Common myeloid progenitor, CD34-positive (primary cell): ENCODE measurements around the gene ZNF169.
"Not testable (repeated sequence)": the region's sequence is repeated elsewhere in the genome, so short reads cannot be mapped to it uniquely, and the experiment has no call there.

Experiments
- CTCF ChIA-PET: fragments of 350-600 bp; sonication (Branson Sonifier 250); formaldehyde crosslinking; loops from one replicate; lab custom pipeline; 2021; ENCODE audit warnings: antibody characterized with exemption; lab: Charles Lee
- POLR2A ChIA-PET: fragments of 350-600 bp; sonication (Branson Sonifier 250); formaldehyde crosslinking; loops from one replicate; lab custom pipeline; 2021; ENCODE audit warnings: antibody characterized with exemption; lab: Charles Lee
- DNase-seq, 3 donors: peaks; one replicate each; pipeline versions ENCODE4 v3.0.0 to v3.0.0-alpha.2; 2013
- H3K27ac ChIP-seq, 2 experiments: 1 replicate in 1 of 2; 2 replicates in 1 of 2; pipeline ENCODE4 v1.7.0; 2013; ENCODE audit warnings: inconsistent platforms in 2 of 2, low read length in 2 of 2, mild to moderate bottlenecking in 2 of 2, low read depth in 1 of 2, moderate library complexity in 1 of 2; ENCODE audit not compliant: severe bottlenecking in 2 of 2, insufficient read depth in 1 of 2, poor library complexity in 1 of 2
- H3K27me3 ChIP-seq, 5 experiments: replicated peaks in 2 of 5; 1 replicate in 3 of 5; 2 replicates in 2 of 5; pipeline versions ENCODE4 v1.6.1 to v1.7.0; 2013; ENCODE audit warnings: low read length in 4 of 5, mild to moderate bottlenecking in 2 of 5, moderate library complexity in 2 of 5, inconsistent platforms in 1 of 5; ENCODE audit not compliant: insufficient read depth in 5 of 5, control insufficient read depth in 4 of 5
- H3K36me3 ChIP-seq, 4 experiments: 1 replicate in 2 of 4; 2 replicates in 2 of 4; pipeline versions ENCODE4 v1.6.1 to v1.7.0; 2013; ENCODE audit warnings: low read length in 3 of 4, control low read depth in 1 of 4, mild to moderate bottlenecking in 1 of 4; ENCODE audit not compliant: control insufficient read depth in 4 of 4, insufficient read depth in 4 of 4
- H3K4me1 ChIP-seq, 4 experiments: 1 replicate in 3 of 4; 2 replicates in 1 of 4; pipeline versions ENCODE4 v1.6.1 to v1.7.1; 2013; ENCODE audit warnings: low read length in 3 of 4, mild to moderate bottlenecking in 3 of 4, control low read depth in 1 of 4, inconsistent platforms in 1 of 4, moderate library complexity in 1 of 4; ENCODE audit not compliant: control insufficient read depth in 4 of 4, insufficient read depth in 4 of 4; ENCODE audit errors: control extremely low read depth in 1 of 4
- H3K4me3 ChIP-seq, 7 experiments: 1 replicate in 4 of 7; 2 replicates in 3 of 7; pipeline versions ENCODE4 v1.5.1 to v1.7.0; 2013; ENCODE audit warnings: mild to moderate bottlenecking in 7 of 7, low read length in 6 of 7, moderate library complexity in 6 of 7, inconsistent platforms in 2 of 7, low read depth in 2 of 7, control low read depth in 1 of 7; ENCODE audit not compliant: insufficient read depth in 4 of 7, control insufficient read depth in 1 of 7; ENCODE audit errors: extremely low read depth in 1 of 7
- H3K9me3 ChIP-seq, 5 experiments: 1 replicate in 4 of 5; 2 replicates in 1 of 5; pipeline versions ENCODE4 v1.6.1 to v1.7.1; 2013; ENCODE audit warnings: low read length in 4 of 5, mild to moderate bottlenecking in 2 of 5, inconsistent platforms in 1 of 5, low read depth in 1 of 5, moderate library complexity in 1 of 5; ENCODE audit not compliant: control insufficient read depth in 4 of 5, insufficient read depth in 2 of 5; ENCODE audit errors: control extremely low read depth in 1 of 5
- WGBS: methylation state at CpG from one replicate; pipeline ENCODE4 v1.1.5; 2013; ENCODE audit not compliant: insufficient coverage; 5-methylcytosine and 5-hydroxymethylcytosine counted together

The ZNF169 gene

DNA sequence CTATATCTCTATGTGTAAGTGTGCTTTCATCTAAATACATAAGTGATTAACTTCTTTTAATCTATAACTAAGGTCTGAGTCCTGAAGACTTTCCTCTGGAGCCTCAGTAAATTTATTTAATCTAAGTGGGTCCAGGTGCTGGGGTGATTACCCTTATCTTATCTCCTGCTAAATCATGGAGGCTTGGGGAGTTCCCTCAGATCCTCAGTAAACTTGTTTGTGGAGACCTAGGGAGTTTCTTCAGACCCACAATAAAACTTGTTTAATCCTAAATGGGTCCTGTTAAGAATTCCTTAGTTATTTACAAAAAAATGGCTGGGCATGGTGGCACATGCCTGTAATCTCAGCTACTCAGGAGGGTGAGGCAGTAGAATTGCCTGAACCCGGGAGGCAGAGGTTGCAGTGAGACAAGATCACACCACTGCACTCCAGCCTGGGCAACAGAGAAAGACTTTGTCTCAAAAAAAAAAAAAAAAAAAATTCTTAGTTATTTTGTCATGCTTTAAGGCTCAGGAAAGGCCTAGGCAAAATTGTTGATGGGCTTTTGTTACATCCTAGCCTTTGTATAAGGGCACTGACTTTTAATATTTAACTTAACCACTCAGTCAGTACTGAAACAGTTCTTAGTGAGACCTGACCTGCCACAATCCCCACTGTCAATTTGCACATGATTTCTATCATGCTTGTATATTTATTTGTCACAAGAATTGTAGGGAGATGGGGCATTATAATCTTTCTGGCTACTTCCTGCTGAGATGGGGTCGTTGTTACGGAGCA, 6.7 kb downstream of the ZNF169 start:
- DNase-seq, POLR2A ChIA-PET: not testable (repeated sequence)
- CTCF ChIA-PET = interaction anchor here (0.6 kb wide), 1 partner anchor 1597 kb away, joined by 3 read pairs; no protein-coding TSS in a partner anchor

DNA sequence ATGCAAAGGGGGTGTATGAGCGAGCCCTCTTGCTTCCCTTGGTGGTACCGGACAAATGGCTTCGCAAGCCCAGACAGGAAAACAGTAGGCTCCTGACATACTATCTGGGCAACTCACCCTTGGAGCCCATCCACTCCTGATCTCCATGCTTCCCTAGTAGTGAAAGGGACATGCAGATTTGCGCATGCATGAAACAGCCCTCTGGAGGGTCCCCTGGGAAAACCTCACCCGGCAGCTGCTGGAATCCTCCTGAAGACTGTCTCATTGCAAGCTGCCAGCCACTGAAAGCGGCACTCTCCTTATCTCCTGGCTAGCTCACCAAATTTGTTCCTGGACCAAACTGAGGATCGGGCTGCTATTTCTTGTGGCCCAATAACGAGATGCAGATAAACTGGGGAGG, 10.2 kb downstream of the ZNF169 start:
- WGBS = 100% methylated on average over 6 of the region's 8 CpGs
- Histone ChIP-seq H3K4me3 (no peak overlapping the region), H3K9me3 (peaks cover 10 to 39% (median 12%) of the 10 kb centered on the region in 5 experiments), H3K27ac (no peak overlapping the region), H3K27me3 (no peaks in the 10 kb centered on the region), H3K4me1 (no peaks in the 10 kb centered on the region), H3K36me3 (peaks cover 0 to 18% (median 6%) of the 10 kb centered on the region in 4 experiments)
- no peak for DNase-seq
- ChIA-PET POLR2A (no interaction called here), CTCF (interaction anchor here (0.6 kb wide), 1 partner anchor 73 kb away, joined by 3 read pairs; no protein-coding TSS in a partner anchor)

More for the DNA sequence above, 6.7 kb downstream of the ZNF169 start:
- Histone ChIP-seq H3K9me3 (peaks cover 3 to 30% (median 11%) of the 10 kb centered on the region in 5 experiments), H3K36me3 (peaks cover 0 to 13% (median 5%) of the 10 kb centered on the region in 4 experiments)
- H3K27me3 ChIP-seq, H3K4me3 ChIP-seq, H3K4me1 ChIP-seq, H3K27ac ChIP-seq: not testable (repeated sequence)
- 93% methylated on average over 3 of the region's 3 CpGs for WGBS

DNA sequence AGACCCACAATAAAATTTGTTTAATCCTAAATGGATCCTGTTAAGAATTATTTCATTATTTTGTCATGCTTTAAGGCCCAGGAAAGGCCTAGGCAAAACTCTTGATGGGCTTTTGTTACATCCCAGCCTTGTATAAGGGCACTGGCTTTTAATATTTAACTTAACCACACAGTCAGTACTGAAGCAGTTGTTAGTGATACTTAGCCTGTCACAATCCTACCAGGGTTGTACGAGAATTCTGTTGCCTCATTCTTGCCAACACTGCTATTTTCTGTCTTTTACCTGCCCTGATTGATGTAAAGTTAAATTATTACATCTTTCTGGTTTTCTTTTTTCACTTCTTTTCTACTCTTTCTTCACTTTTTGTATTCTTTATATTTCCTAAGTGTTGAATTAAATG, 10.9 kb downstream of the ZNF169 start:
- ChIA-PET CTCF (no interaction called here), POLR2A (no interaction called here)
- Histone ChIP-seq H3K36me3 (peaks cover 0 to 24% (median 11%) of the 10 kb centered on the region in 4 experiments), H3K4me1 (no peaks in the 10 kb centered on the region), H3K27me3 (no peaks in the 10 kb centered on the region), H3K9me3 (peaks cover 11 to 39% (median 12%) of the 10 kb centered on the region in 5 experiments), H3K4me3 (no peak overlapping the region), H3K27ac (no peak overlapping the region)
- no CpG with 5 or more reads among the region's 1 CpG for WGBS
- no peak for DNase-seq

DNA sequence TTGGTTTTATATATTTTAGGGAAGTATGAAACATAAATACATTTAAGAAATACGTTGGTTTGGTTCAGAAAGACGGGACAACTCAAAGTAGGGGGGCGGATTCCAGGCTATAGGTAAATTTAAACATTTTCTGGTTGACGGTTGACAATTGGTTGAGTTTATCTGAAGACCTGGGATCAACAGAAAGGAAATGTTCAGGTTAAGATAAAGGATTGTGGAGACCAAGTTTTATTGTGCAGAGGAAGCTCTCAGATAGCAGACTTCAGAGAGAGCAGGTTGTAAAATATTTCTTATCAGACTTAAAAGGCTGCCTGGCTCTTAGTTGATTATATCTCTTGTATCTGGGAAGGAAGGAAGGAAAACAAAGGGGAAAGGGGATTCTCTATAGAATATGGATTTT, 17.9 kb downstream of the ZNF169 start:
- H3K27me3 ChIP-seq, CTCF ChIA-PET, POLR2A ChIA-PET, H3K4me1 ChIP-seq, DNase-seq, H3K4me3 ChIP-seq: not testable (repeated sequence)
- peak overlapping the region in 1 of 2 experiments; percentile 43 for H3K27ac ChIP-seq
- WGBS = 90% methylated on average over 4 of the region's 4 CpGs
- H3K36me3 ChIP-seq = peaks cover 13 to 61% (median 34%) of the 10 kb centered on the region in 4 experiments
- H3K9me3 ChIP-seq = peaks cover 8 to 46% (median 21%) of the 10 kb centered on the region in 5 experiments

DNA sequence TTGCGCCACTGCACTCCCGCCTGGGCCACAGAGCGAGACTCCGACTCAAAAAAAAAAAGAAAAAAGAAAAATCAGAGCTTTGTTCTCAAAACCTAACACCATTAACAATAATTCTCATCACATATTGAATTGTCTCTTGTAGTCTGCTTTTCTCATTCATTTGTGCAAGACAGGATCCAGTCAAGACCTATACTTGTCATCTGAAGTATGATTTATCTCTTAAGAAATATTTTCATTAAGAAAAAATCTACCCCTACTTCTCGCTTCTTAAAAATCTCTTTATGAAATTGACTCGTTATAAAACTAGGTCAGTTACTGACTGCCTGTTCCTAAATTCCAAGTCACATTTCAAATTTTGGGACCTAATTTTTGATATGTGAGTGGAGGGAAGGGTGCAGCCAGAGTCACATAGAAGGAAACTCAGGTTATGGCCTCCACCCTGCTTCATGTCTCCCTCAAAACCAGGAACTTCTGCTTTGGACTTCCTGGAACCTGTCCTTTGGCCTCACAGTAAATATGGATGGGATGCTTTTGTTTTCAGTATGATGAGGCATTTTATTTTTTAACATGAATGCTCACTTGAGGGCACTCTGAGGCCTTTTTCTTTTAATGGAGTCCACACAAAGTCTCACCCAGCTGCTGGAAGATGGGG, 18.9 kb downstream of the ZNF169 start:
- H3K4me3 ChIP-seq = no peak overlapping the region
- DNase-seq = peak in 1 of 3 donors; percentile 5
- no peaks in the 10 kb centered on the region for H3K27me3 ChIP-seq
- peak overlapping the region in 1 of 2 experiments; percentile 45 for H3K27ac ChIP-seq
- WGBS = no CpG with 5 or more reads among the region's 6 CpGs
- ChIA-PET CTCF (no interaction called here), POLR2A (no interaction called here)
- no peaks in the 10 kb centered on the region for H3K4me1 ChIP-seq
- peaks cover 15 to 70% (median 36%) of the 10 kb centered on the region in 4 experiments for H3K36me3 ChIP-seq
- peaks cover 8 to 51% (median 23%) of the 10 kb centered on the region in 5 experiments for H3K9me3 ChIP-seq

DNA sequence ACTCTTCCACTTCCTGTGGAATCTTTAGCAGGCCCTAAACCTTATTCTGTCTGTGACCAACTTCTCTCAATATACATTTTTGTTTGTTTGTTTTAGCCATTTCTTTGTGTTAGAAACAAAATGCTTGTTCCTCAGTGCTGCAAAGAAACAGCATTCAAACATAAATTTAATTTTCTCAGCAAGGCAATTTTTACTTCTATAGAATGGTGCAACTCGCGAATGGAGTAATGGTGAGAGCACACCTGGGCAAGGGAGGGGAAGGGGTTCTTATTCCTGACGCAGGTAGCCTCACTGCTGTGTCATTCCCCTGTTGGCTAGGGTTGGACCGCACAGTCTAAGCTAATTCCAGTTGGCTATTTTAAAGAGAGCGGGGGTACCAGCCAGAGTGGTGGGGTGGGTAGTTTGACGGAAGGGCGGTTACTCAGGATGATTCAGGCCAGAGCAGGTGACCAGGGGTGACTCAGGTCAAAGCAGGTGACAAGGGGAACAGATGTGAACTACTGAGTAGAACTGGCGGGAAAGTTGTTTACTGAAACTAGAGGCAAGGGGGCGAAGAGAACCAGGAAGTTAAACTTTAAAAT, 21.4 kb downstream of the ZNF169 start:
- Histone ChIP-seq H3K4me1 (no peaks in the 10 kb centered on the region), H3K4me3 (no peak overlapping the region), H3K27ac (no peak overlapping the region), H3K36me3 (peaks cover 15 to 66% (median 31%) of the 10 kb centered on the region in 4 experiments), H3K27me3 (no peaks in the 10 kb centered on the region), H3K9me3 (peaks cover 3 to 50% (median 23%) of the 10 kb centered on the region in 5 experiments)
- no peak for DNase-seq
- ChIA-PET POLR2A (no interaction called here), CTCF (no interaction called here)
- WGBS = 97% methylated on average over 5 of the region's 9 CpGs
